CD4-positive, CD25-positive, alpha-beta regulatory T cell (primary cell): Measurements from ENCODE around the gene MYRF. TPM values are rescaled to one million over a fixed set of nuclear protein-coding genes. Genes with fewer than 3 reads are reported as not detected.
A peak's percentile ranks its signal among the peaks of the same experiment; 100 is the strongest.

Experiments
- ATAC-seq, 2 donors: fragments of 150-1000 bp; cut with Tn5 transposase; one replicate each; pipeline ENCODE4 v1.10.0; 2021; ENCODE audit warnings: low read depth in 2 of 2, moderate number of reproducible peaks in 2 of 2, moderate library complexity in 1 of 2
- DNase-seq, 3 donors: peaks; one replicate each; pipeline versions ENCODE4 v3.0.0 to v3.0.0-alpha.2; 2012 to 2022; ENCODE audit warnings: mixed read lengths in 1 of 3
- H3K27ac ChIP-seq: one replicate; pipeline ENCODE4 v1.7.0; 2013; ENCODE audit warnings: mild to moderate bottlenecking, low read length; ENCODE audit not compliant: insufficient read depth, poor library complexity, severe bottlenecking
- H3K27me3 ChIP-seq: one replicate; pipeline ENCODE4 v1.7.0; 2013; ENCODE audit warnings: low read length; ENCODE audit not compliant: control insufficient read depth, insufficient read depth
- H3K36me3 ChIP-seq: one replicate; pipeline ENCODE4 v1.7.0; 2013; ENCODE audit warnings: mild to moderate bottlenecking, low read length, moderate library complexity; ENCODE audit not compliant: control insufficient read depth, insufficient read depth
- H3K4me1 ChIP-seq: 2 replicates; pipeline ENCODE4 v1.7.0; 2013; ENCODE audit warnings: mild to moderate bottlenecking, low read length; ENCODE audit not compliant: insufficient read depth, control insufficient read depth, poor library complexity, severe bottlenecking
- H3K4me3 ChIP-seq: one replicate; pipeline ENCODE4 v1.7.0; 2013; ENCODE audit warnings: low read depth, mild to moderate bottlenecking, low read length, moderate library complexity
- H3K9me3 ChIP-seq, 2 experiments: 1 replicate in 1 of 2; 2 replicates in 1 of 2; pipeline ENCODE4 v1.7.0; 2013; ENCODE audit warnings: low read length in 2 of 2, mild to moderate bottlenecking in 1 of 2, moderate library complexity in 1 of 2; ENCODE audit not compliant: control insufficient read depth in 2 of 2
- H3K27ac Mint-ChIP-seq, 3 donors: one replicate each; pipeline ENCODE4 v1.8.0; 2020 to 2022; ENCODE audit warnings: mild to moderate bottlenecking in 3 of 3, mixed read lengths in 3 of 3, moderate library complexity in 2 of 3
- H3K27me3 Mint-ChIP-seq: one replicate; pipeline ENCODE4 v1.8.0; 2022; ENCODE audit warnings: mild to moderate bottlenecking, mixed read lengths
- H3K36me3 Mint-ChIP-seq: one replicate; pipeline ENCODE4 v1.8.0; 2020; ENCODE audit warnings: mixed read lengths
- H3K4me1 Mint-ChIP-seq, 4 donors: one replicate each; pipeline ENCODE4 v1.8.0; 2020 to 2022; ENCODE audit warnings: mixed read lengths in 4 of 4, mild to moderate bottlenecking in 1 of 4
- H3K4me3 Mint-ChIP-seq, 4 donors: one replicate each; pipeline ENCODE4 v1.8.0; 2020 to 2022; ENCODE audit warnings: mild to moderate bottlenecking in 4 of 4, mixed read lengths in 4 of 4, moderate library complexity in 3 of 4
- H3K9me3 Mint-ChIP-seq, 7 donors: one replicate each; pipeline ENCODE4 v1.8.0; 2020 to 2022; ENCODE audit warnings: mixed read lengths in 7 of 7, mild to moderate bottlenecking in 3 of 7, moderate library complexity in 2 of 7
- polyA plus RNA-seq, 4 donors: library from polyadenylated mRNA; unstranded; fragments of 300-500 nt; fragmentation: Illumina TruSeq; gene quantifications; one replicate each; pipeline ENCODE4 v1.2.3, GENCODE V29; 2021
- total RNA-seq: library from RNA; stranded (reverse); gene quantifications from one replicate; pipeline ENCODE4 v1.2.3, GENCODE V29; 2022

The MYRF gene
- 0.30 TPM for total RNA-seq
- polyA plus RNA-seq: under 1 TPM in 2 of 4 donors, not detected in 2; 0.20 to 0.74 TPM

GRCh38 chr11:61752117-61752924 is at the start of gene MYRF:
TSS of gene MYRF (plus strand) at chr11:61752636. CDS start at chr11:61752745, 109 bp downstream.
- Mint-ChIP-seq H3K27ac (peak within 1 kb of the TSS in 1 of 3 donors; percentile 66), H3K4me1 (peaks cover 0 to 22% (median 8%) of the 10 kb centered on the region in 4 donors), H3K27me3 (peaks cover 31% of the 10 kb centered on the region), H3K9me3 (peaks cover 0 to 5% (median 0%) of the 10 kb centered on the region in 7 donors), H3K4me3 (peak within 1 kb of the TSS; percentile 73 to 87 (median 77)), H3K36me3 (peaks cover 3% of the 10 kb centered on the region)
- ATAC-seq (peak; percentile 67 to 75), DNase-seq (peak; percentile 24 to 39 (median 31))
- Histone ChIP-seq H3K4me1 (peaks cover 14% of the 10 kb centered on the region), H3K9me3 (no peaks in the 10 kb centered on the region), H3K27me3 (peaks cover 9% of the 10 kb centered on the region), H3K36me3 (no peaks in the 10 kb centered on the region), H3K27ac (no peak within 1 kb of the TSS), H3K4me3 (no peak within 1 kb of the TSS)

GRCh38 chr11:61702701-61703312 is 49.6 kb upstream of the MYRF start:
- no peaks in the 10 kb centered on the region for H3K9me3 ChIP-seq
- H3K4me1 Mint-ChIP-seq: peaks cover 0 to 15% (median 1%) of the 10 kb centered on the region in 4 donors
- DNase-seq: no peak
- no peaks in the 10 kb centered on the region for H3K27me3 Mint-ChIP-seq
- no peaks in the 10 kb centered on the region for H3K4me1 ChIP-seq
- no peak overlapping the region for H3K4me3 ChIP-seq
- no peaks in the 10 kb centered on the region for H3K36me3 ChIP-seq
- ATAC-seq: no peak
- H3K27me3 ChIP-seq: no peaks in the 10 kb centered on the region
- H3K36me3 Mint-ChIP-seq: no peaks in the 10 kb centered on the region
- no peak overlapping the region for H3K27ac ChIP-seq
- no peak overlapping the region for H3K27ac Mint-ChIP-seq
- H3K4me3 Mint-ChIP-seq: no peak overlapping the region
- no peaks in the 10 kb centered on the region for H3K9me3 Mint-ChIP-seq

DNA sequence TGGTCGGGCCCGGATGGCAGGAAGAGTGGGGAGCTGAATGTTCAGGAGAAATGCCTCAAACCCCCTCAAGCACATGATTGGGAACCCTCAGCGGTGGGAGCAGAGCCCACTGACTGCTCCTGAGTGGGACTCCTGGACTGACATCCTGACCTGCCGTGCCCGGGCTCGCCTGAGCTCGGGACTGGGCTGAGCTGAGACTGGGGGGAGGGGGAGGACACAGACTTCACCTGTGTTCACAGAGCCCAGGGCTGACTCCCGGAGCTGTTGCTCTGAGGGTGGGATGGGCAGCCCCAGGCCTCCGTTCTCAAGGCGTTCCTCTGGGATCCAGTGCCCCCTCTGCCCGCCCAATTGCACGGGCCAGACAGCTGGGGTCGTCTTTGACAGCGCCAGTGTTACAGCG is 47.6 kb upstream of the MYRF start:
- Histone ChIP-seq H3K27ac (no peak overlapping the region), H3K36me3 (no peaks in the 10 kb centered on the region), H3K4me3 (no peak overlapping the region), H3K27me3 (no peaks in the 10 kb centered on the region), H3K9me3 (no peaks in the 10 kb centered on the region), H3K4me1 (no peaks in the 10 kb centered on the region)
- Mint-ChIP-seq H3K4me1 (peaks cover 0 to 6% (median 1%) of the 10 kb centered on the region in 4 donors), H3K9me3 (no peaks in the 10 kb centered on the region), H3K27me3 (no peaks in the 10 kb centered on the region), H3K4me3 (no peak overlapping the region), H3K36me3 (no peaks in the 10 kb centered on the region), H3K27ac (peak overlapping the region in 1 of 3 donors; percentile 42)
- DNase-seq (no peak), ATAC-seq (no peak)

DNA sequence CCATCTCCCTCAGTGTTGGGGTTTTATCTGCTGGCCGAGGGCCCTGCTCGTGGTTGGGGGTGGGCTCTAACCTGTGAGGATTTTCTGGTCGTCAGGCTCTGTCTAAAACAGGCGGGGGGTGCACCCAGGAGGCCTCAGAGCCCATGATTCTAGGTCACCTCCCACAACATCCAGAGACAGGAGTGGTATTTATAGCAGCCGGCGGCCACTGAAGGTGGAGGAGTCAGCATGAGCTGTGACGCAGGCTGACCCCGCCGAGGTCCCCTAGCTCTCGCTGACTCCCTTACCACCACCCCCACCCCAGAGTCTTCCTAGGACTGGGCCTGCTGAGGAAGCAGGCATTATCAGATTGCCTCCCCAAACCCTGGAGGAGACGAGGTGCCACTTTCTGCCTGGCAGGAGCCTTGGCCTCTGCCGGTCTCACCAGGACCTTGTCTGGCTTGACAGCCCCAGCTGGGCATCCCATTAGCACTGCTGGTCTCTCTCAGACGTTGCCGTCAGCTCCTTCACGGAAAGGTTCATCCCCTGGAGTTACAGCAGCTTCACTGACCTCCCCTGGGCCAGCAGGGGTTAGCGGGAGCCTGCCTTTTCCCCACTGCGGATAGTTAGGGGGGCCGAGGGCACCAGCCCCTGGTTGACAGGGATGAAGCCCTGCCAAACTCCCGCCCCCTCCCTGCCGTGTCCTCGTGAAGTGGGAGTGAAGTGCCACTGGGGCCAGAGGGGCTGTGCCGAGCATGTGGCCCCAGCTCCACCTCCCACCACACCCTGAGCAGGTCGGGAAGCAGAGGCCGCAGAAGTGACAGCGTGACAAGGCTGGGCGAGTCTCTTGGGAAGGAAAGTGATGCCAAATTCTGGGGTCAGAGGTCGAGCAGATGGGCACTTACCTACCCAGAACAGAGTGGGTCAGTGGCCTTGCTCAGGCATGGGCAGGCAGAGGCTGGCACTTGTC is 45.7 kb upstream of the MYRF start:
- Histone ChIP-seq H3K27me3 (no peaks in the 10 kb centered on the region), H3K27ac (no peak overlapping the region), H3K9me3 (no peaks in the 10 kb centered on the region), H3K36me3 (no peaks in the 10 kb centered on the region), H3K4me3 (no peak overlapping the region), H3K4me1 (no peaks in the 10 kb centered on the region)
- Mint-ChIP-seq H3K4me1 (peaks cover 0 to 6% (median 1%) of the 10 kb centered on the region in 4 donors), H3K27ac (no peak overlapping the region), H3K27me3 (no peaks in the 10 kb centered on the region), H3K4me3 (no peak overlapping the region), H3K36me3 (no peaks in the 10 kb centered on the region), H3K9me3 (no peaks in the 10 kb centered on the region)
- ATAC-seq (no peak), DNase-seq (no peak)

DNA sequence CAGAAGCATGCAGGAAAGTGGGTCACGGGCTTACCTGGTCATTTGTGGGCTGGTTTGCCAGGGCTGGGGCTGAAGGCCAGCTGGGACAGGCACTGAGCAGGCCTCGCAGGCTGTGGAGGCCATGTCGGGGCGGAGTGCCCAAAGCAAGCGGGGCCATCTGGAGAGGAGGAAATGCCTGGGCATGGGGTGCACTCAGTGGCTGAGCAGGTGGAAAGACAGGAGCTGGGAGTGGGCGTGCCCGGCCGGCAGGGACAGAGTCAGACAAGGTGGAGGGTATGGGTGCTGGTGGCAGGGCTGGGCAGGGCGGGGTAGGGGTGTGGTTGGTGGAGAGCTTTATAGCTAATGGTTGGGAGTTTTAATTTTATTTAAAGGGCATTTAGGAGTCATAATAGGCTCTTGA is 44.9 kb upstream of the MYRF start:
- no peak overlapping the region for H3K4me3 Mint-ChIP-seq
- DNase-seq (no peak), ATAC-seq (no peak)
- H3K27ac Mint-ChIP-seq: no peak overlapping the region
- no peaks in the 10 kb centered on the region for H3K36me3 Mint-ChIP-seq
- H3K9me3 ChIP-seq: no peaks in the 10 kb centered on the region
- H3K4me1 Mint-ChIP-seq: peaks cover 0 to 5% (median 1%) of the 10 kb centered on the region in 4 donors
- no peaks in the 10 kb centered on the region for H3K27me3 Mint-ChIP-seq
- no peaks in the 10 kb centered on the region for H3K27me3 ChIP-seq
- no peak overlapping the region for H3K4me3 ChIP-seq
- no peaks in the 10 kb centered on the region for H3K9me3 Mint-ChIP-seq
- H3K27ac ChIP-seq: no peak overlapping the region
- no peaks in the 10 kb centered on the region for H3K36me3 ChIP-seq
- no peaks in the 10 kb centered on the region for H3K4me1 ChIP-seq

- ATAC-seq (no peak), DNase-seq (no peak)
Measured at GRCh38 chr11:61709110-61709509, 43.3 kb upstream of the MYRF start.

GRCh38 chr11:61709572-61709971 is 42.9 kb upstream of the MYRF start:
- no peaks in the 10 kb centered on the region for H3K36me3 ChIP-seq
- no peak overlapping the region for H3K4me3 ChIP-seq
- H3K27me3 ChIP-seq: no peaks in the 10 kb centered on the region
- ATAC-seq (no peak), DNase-seq (no peak)
- Mint-ChIP-seq H3K27ac (no peak overlapping the region), H3K4me1 (no peaks in the 10 kb centered on the region), H3K36me3 (no peaks in the 10 kb centered on the region), H3K27me3 (no peaks in the 10 kb centered on the region), H3K4me3 (no peak overlapping the region), H3K9me3 (no peaks in the 10 kb centered on the region)
- no peaks in the 10 kb centered on the region for H3K9me3 ChIP-seq
- no peaks in the 10 kb centered on the region for H3K4me1 ChIP-seq
- no peak overlapping the region for H3K27ac ChIP-seq

More at GRCh38 chr11:61709110-61709509, 43.3 kb upstream of the MYRF start:
- Mint-ChIP-seq H3K4me3 (no peak overlapping the region), H3K4me1 (no peaks in the 10 kb centered on the region), H3K27ac (no peak overlapping the region), H3K9me3 (no peaks in the 10 kb centered on the region), H3K36me3 (no peaks in the 10 kb centered on the region), H3K27me3 (no peaks in the 10 kb centered on the region)
- Histone ChIP-seq H3K27ac (no peak overlapping the region), H3K4me3 (no peak overlapping the region), H3K9me3 (no peaks in the 10 kb centered on the region), H3K4me1 (no peaks in the 10 kb centered on the region), H3K36me3 (no peaks in the 10 kb centered on the region), H3K27me3 (no peaks in the 10 kb centered on the region)
